ENCODE measurements around the gene ZG16B. TPM values are rescaled to one million over a fixed set of nuclear protein-coding genes. Genes with fewer than 3 reads are reported as not detected.

The ZG16B gene
- total and polyA plus RNA-seq, 7 donors, result 0.62 TPM; not detected in 6

- Histone ChIP-seq H3K36me3 (ENCODE audit: insufficient read depth in 1 of 2, low read depth in 1 of 2) (no peaks in the 10 kb centered on the region), H3K27me3 (ENCODE audit: insufficient read depth in 3 of 3, low read length in 2 of 3) (peaks cover 0 to 27% (median 14%) of the 10 kb centered on the region in 3 donors), H3K4me1 (no peaks in the 10 kb centered on the region), H3K9me3 (no peaks in the 10 kb centered on the region), H3K27ac (no peak overlapping the region), H3K4me3 (no peak overlapping the region)
- ATAC-seq, result no peak
- WGBS, 3 donors, result 61 to 66% (median 65%) methylated on average over 7 of the region's 7 CpGs
- intact Hi-C loops (cut with DNase I), result no loop called here
- peak in 1 of 2 donors; percentile 10 for DNase-seq
- TF ChIP-seq CTCF (IDR thresholded peaks at IDR 0.05), result no peak
Measured at GRCh38 chr16:2795395-2796143, 34.5 kb upstream of the ZG16B start.

GRCh38 chr16:2798723-2799204 is 31.3 kb upstream of the ZG16B start:
- no peak overlapping the region for H3K4me3 ChIP-seq
- ATAC-seq, result no peak
- WGBS, 3 donors, result 72 to 85% (median 82%) methylated on average over 22 to 39 of the region's 39 CpGs
- no peaks in the 10 kb centered on the region for H3K4me1 ChIP-seq
- H3K27me3 ChIP-seq (ENCODE audit: insufficient read depth in 3 of 3, low read length in 2 of 3), result peaks cover 0 to 14% (median 6%) of the 10 kb centered on the region in 3 donors
- DNase-seq, result no peak
- H3K36me3 ChIP-seq (ENCODE audit: insufficient read depth in 1 of 2, low read depth in 1 of 2), result no peaks in the 10 kb centered on the region
- no peak for TF ChIP-seq CTCF (IDR thresholded peaks at IDR 0.05)
- no peak overlapping the region for H3K27ac ChIP-seq
- H3K9me3 ChIP-seq, result peaks cover 5% of the 10 kb centered on the region
- intact Hi-C loops (cut with DNase I), result no loop called here

GRCh38 chr16:2799205-2799858 is 30.8 kb upstream of the ZG16B start:
- intact Hi-C loops (cut with DNase I), result no loop called here
- ATAC-seq, result no peak
- TF ChIP-seq CTCF (IDR thresholded peaks at IDR 0.05), result no peak
- DNase-seq, result peak in 1 of 2 donors; percentile 31
- Histone ChIP-seq H3K9me3 (peaks cover 11% of the 10 kb centered on the region), H3K27me3 (ENCODE audit: insufficient read depth in 3 of 3, low read length in 2 of 3) (peaks cover 0 to 14% (median 6%) of the 10 kb centered on the region in 3 donors), H3K4me1 (no peaks in the 10 kb centered on the region), H3K27ac (no peak overlapping the region), H3K4me3 (no peak overlapping the region), H3K36me3 (ENCODE audit: insufficient read depth in 1 of 2, low read depth in 1 of 2) (no peaks in the 10 kb centered on the region)
- 79 to 87% (median 86%) methylated on average over 21 of the region's 21 CpGs for WGBS, 3 donors

GRCh38 chr16:2799859-2800226 is 30.3 kb upstream of the ZG16B start:
- peak in 1 of 2 donors; percentile 12 for DNase-seq

More at GRCh38 chr16:2799859-2800226, 30.3 kb upstream of the ZG16B start:
- no peaks in the 10 kb centered on the region for H3K36me3 ChIP-seq (ENCODE audit: insufficient read depth in 1 of 2, low read depth in 1 of 2)
- 84 to 87% (median 86%) methylated on average over 1 of the region's 1 CpG for WGBS, 3 donors
- ATAC-seq, result no peak
- intact Hi-C loops (cut with DNase I), result no loop called here
- peaks cover 13% of the 10 kb centered on the region for H3K9me3 ChIP-seq
- no peak overlapping the region for H3K27ac ChIP-seq
- H3K4me1 ChIP-seq, result no peaks in the 10 kb centered on the region
- peaks cover 0 to 14% (median 6%) of the 10 kb centered on the region in 3 donors for H3K27me3 ChIP-seq (ENCODE audit: insufficient read depth in 3 of 3, low read length in 2 of 3)
- no peak overlapping the region for H3K4me3 ChIP-seq
- TF ChIP-seq CTCF (IDR thresholded peaks at IDR 0.05), result no peak
